ENCODE results near the gene CYP4F2. TPM values are rescaled to one million over a fixed set of nuclear protein-coding genes. Genes with fewer than 3 reads are reported as not detected.

The CYP4F2 gene
- polyA plus RNA-seq, 1 donor from 2014 or later, result not detected

GRCh38 chr19:15860522-15860921, 37.4 kb downstream of the CYP4F2 start:
- Histone ChIP-seq H2AFZ (ENCODE audit: low read depth, low read length) (no peak overlapping the region), H3K27ac (ENCODE audit: low read length) (no peak overlapping the region), H3K36me3 (ENCODE audit: insufficient read depth, low read length) (no peaks in the 10 kb centered on the region), H3K9ac (ENCODE audit: low read length) (no peak overlapping the region), H3K27me3 (ENCODE audit: insufficient read depth, low read depth, low read length) (no peaks in the 10 kb centered on the region), H3K9me3 (ENCODE audit: low read length) (no peaks in the 10 kb centered on the region), H3K9me2 (ENCODE audit: insufficient read depth, low read length) (no peaks in the 10 kb centered on the region), H3F3A (ENCODE audit: insufficient read depth, low read length, poor library complexity, severe bottlenecking) (no peaks in the 10 kb centered on the region), H3K79me2 (replicated peaks; ENCODE audit: insufficient read depth, low read length) (no peaks in the 10 kb centered on the region), H3K4me2 (ENCODE audit: low read length) (no peak overlapping the region), H4K20me1 (ENCODE audit: insufficient read depth) (no peaks in the 10 kb centered on the region), H3K4me3 (ENCODE audit: low read length) (no peak overlapping the region)
- TF ChIP-seq REST (IDR thresholded peaks at IDR 0.05; ENCODE audit: borderline replicate concordance) (no peak), MXI1 (conservative IDR thresholded peaks at IDR 0.05; ENCODE audit: poor library complexity, severe bottlenecking) (no peak), EP300 (conservative IDR thresholded peaks at IDR 0.05; ENCODE audit: poor library complexity, severe bottlenecking) (no peak), EZH2 (IDR thresholded peaks at IDR 0.05; ENCODE audit: borderline replicate concordance, insufficient read depth, low read length, poor library complexity, severe bottlenecking) (no peak), SMC3 (conservative IDR thresholded peaks at IDR 0.05; ENCODE audit: poor library complexity) (no peak), TAF1 (IDR thresholded peaks at IDR 0.05; ENCODE audit: low read depth) (no peak), POLR2AphosphoS5 (IDR thresholded peaks at IDR 0.05) (no peak)

GRCh38 chr19:15859187-15859586, 38.7 kb downstream of the CYP4F2 start:
- H3K27ac ChIP-seq (ENCODE audit: low read length), result no peak overlapping the region
- H3K9ac ChIP-seq (ENCODE audit: low read length), result no peak overlapping the region
- no peaks in the 10 kb centered on the region for H3K27me3 ChIP-seq (ENCODE audit: insufficient read depth, low read depth, low read length)
- H3K79me2 ChIP-seq (replicated peaks; ENCODE audit: insufficient read depth, low read length), result no peaks in the 10 kb centered on the region
- no peaks in the 10 kb centered on the region for H4K20me1 ChIP-seq (ENCODE audit: insufficient read depth)
- H2AFZ ChIP-seq (ENCODE audit: low read depth, low read length), result no peak overlapping the region
- H3F3A ChIP-seq (ENCODE audit: insufficient read depth, low read length, poor library complexity, severe bottlenecking), result no peaks in the 10 kb centered on the region
- H3K4me2 ChIP-seq (ENCODE audit: low read length), result no peak overlapping the region
- H3K9me3 ChIP-seq (ENCODE audit: low read length), result no peaks in the 10 kb centered on the region
- TF ChIP-seq RAD21 (conservative IDR thresholded peaks at IDR 0.05) (no peak), REST (IDR thresholded peaks at IDR 0.05; ENCODE audit: borderline replicate concordance) (no peak), EZH2 (IDR thresholded peaks at IDR 0.05; ENCODE audit: borderline replicate concordance, insufficient read depth, low read length, poor library complexity, severe bottlenecking) (no peak), SMC3 (conservative IDR thresholded peaks at IDR 0.05; ENCODE audit: poor library complexity) (no peak), CTCF (IDR thresholded peaks at IDR 0.05; ENCODE audit: poor library complexity, severe bottlenecking) (no peak), EP300 (conservative IDR thresholded peaks at IDR 0.05; ENCODE audit: poor library complexity, severe bottlenecking) (no peak), POLR2AphosphoS5 (IDR thresholded peaks at IDR 0.05) (no peak), MXI1 (conservative IDR thresholded peaks at IDR 0.05; ENCODE audit: poor library complexity, severe bottlenecking) (no peak), TAF1 (IDR thresholded peaks at IDR 0.05; ENCODE audit: low read depth) (no peak)
- H3K4me3 ChIP-seq (ENCODE audit: low read length), result no peak overlapping the region
- no peaks in the 10 kb centered on the region for H3K36me3 ChIP-seq (ENCODE audit: insufficient read depth, low read length)
- H3K9me2 ChIP-seq (ENCODE audit: insufficient read depth, low read length), result no peaks in the 10 kb centered on the region

All from neural cell (in vitro differentiated cells).